Left ventricle myocardium inferior (tissue), 1 donor: ENCODE results near the gene MED27. TPM values are rescaled to one million over a fixed set of nuclear protein-coding genes. Genes with fewer than 3 reads are reported as not detected.

Experiments used
- DNase-seq: peaks from one replicate; pipeline ENCODE4 v3.0.0-alpha.2; 2020
- H3K27ac ChIP-seq: fragments of 200-600 bp; replicated peaks from 2 replicates; pipeline ENCODE4 v1.8.0; 2021
- H3K27me3 ChIP-seq: fragments of 200-600 bp; 2 replicates; pipeline ENCODE4 v1.8.0; 2021; ENCODE audit warnings: low read depth
- H3K36me3 ChIP-seq: fragments of 200-600 bp; 2 replicates; pipeline ENCODE4 v1.8.0; 2021
- H3K4me1 ChIP-seq: fragments of 200-600 bp; 2 replicates; pipeline ENCODE4 v1.8.0; 2021
- H3K4me3 ChIP-seq: fragments of 200-600 bp; 2 replicates; pipeline ENCODE4 v1.8.0; 2021; ENCODE audit warnings: mild to moderate bottlenecking, moderate library complexity
- H3K9me3 ChIP-seq: fragments of 200-600 bp; replicated peaks from 2 replicates; pipeline ENCODE4 v1.8.0; 2021
- CTCF ChIP-seq: fragments of 200-600 bp; IDR thresholded peaks from 2 replicates; pipeline ENCODE4 v1.8.0; 2021; ENCODE audit warnings: antibody characterized with exemption, mild to moderate bottlenecking, borderline replicate concordance
- intact Hi-C: fragments of 100-400 bp; cut with micrococcal nuclease; formaldehyde crosslinking; loops from one replicate; pipeline ENCODE4 v1.11.0; 2022
- total RNA-seq: library from RNA; stranded (reverse); fragmentation: NEBNext Ultra II Directional; extraction: Animal tissue kit (Norgen Biotek cat#: 25700); gene quantifications from one replicate; pipeline ENCODE4 v1.2.1, GENCODE V29; 2021
- donor health status: DM: no; HTN: yes; CAD: no; lungs with severe emphysema.

MED27 gene
- total RNA-seq, 1 donor from 2014 or later, result 16.3 TPM

DNA sequence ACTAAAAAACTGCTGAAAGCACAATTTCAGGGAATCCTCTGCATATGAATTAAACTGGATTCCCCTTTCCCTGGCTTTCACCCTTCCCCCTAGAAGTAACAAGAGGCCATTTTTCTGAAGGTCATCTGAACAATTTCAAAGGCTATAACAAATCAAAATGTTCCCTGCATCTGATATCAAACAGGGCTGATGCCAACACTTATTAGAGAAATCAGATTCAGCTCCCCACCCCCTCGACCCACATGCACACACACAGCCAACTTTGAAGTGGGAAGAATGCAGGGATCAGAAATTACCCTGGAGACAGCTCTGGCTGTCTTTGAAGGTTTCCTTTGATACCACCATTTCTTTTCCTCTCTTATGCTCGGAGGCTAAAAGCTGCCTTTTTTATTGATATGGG lies 190.7 kb downstream of the MED27 start:
- peaks cover 89% of the 10 kb centered on the region for H3K4me1 ChIP-seq
- no peak for TF ChIP-seq CTCF
- H3K27ac ChIP-seq, result peak overlapping the region; percentile 88
- no peaks in the 10 kb centered on the region for H3K9me3 ChIP-seq
- no peaks in the 10 kb centered on the region for H3K36me3 ChIP-seq
- intact Hi-C loops, result no loop called here
- H3K27me3 ChIP-seq, result no peaks in the 10 kb centered on the region
- no peak for DNase-seq
- no peak overlapping the region for H3K4me3 ChIP-seq

DNA sequence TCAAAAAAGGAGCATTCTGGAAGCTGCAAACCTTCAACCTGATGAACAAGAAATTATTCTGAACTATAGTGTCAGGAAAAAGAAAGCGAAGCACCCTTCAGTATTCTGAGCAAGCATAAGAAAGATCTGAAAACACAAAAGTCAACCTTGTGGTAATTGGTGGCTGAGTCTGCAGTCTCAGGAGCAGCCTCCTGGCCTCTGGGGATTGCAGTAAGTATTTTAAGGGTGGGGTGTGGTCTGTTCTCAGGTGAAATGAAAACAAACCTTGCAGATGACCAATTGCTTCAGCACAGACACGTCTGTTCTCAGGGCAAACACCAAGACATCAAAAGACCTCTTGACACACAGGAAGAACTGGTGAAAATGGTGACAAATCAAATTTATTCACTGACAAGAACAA lies 192.0 kb downstream of the MED27 start:
- intact Hi-C loops, result no loop called here
- DNase-seq, result no peak
- TF ChIP-seq CTCF, result no peak
- peaks cover 82% of the 10 kb centered on the region for H3K4me1 ChIP-seq
- H3K36me3 ChIP-seq, result no peaks in the 10 kb centered on the region
- no peaks in the 10 kb centered on the region for H3K9me3 ChIP-seq
- H3K27ac ChIP-seq, result no peak overlapping the region
- H3K27me3 ChIP-seq, result no peaks in the 10 kb centered on the region
- no peak overlapping the region for H3K4me3 ChIP-seq

GRCh38 chr9:131886826-131887225 lies 192.8 kb downstream of the MED27 start:
- TF ChIP-seq CTCF, result no peak
- H3K9me3 ChIP-seq, result no peaks in the 10 kb centered on the region
- no peak overlapping the region for H3K27ac ChIP-seq
- peaks cover 73% of the 10 kb centered on the region for H3K4me1 ChIP-seq
- DNase-seq, result no peak
- H3K4me3 ChIP-seq, result no peak overlapping the region
- no peaks in the 10 kb centered on the region for H3K36me3 ChIP-seq
- intact Hi-C loops, result no loop called here
- H3K27me3 ChIP-seq, result no peaks in the 10 kb centered on the region

DNA sequence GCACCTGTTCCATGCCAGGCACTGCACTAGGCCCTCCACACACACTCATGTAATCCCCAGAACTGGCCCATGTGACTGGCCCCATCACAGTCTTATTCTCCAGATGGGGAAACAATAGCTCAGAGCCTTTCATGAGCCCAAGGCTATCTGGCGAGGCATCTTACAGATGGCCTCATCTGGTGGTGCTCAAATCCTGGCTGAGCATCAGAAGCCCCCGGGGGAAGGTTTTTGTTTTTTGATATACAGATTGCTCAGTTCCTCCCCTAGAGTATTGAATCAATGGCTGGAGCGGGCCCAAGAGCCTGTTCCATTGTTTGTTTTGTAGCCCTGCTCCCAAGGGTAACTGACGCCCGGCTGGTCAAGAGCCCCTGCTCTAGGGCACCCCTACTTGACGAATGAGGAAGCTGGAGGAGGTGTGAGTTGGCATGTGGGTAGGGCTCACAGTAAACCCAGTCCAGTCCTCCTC lies 194.5 kb downstream of the MED27 start:
- Histone ChIP-seq H3K36me3 (no peaks in the 10 kb centered on the region), H3K27me3 (no peaks in the 10 kb centered on the region), H3K4me1 (peaks cover 64% of the 10 kb centered on the region), H3K9me3 (no peaks in the 10 kb centered on the region), H3K27ac (no peak overlapping the region), H3K4me3 (no peak overlapping the region)
- DNase-seq, result no peak
- TF ChIP-seq CTCF, result no peak
- intact Hi-C loops, result no loop called here

DNA sequence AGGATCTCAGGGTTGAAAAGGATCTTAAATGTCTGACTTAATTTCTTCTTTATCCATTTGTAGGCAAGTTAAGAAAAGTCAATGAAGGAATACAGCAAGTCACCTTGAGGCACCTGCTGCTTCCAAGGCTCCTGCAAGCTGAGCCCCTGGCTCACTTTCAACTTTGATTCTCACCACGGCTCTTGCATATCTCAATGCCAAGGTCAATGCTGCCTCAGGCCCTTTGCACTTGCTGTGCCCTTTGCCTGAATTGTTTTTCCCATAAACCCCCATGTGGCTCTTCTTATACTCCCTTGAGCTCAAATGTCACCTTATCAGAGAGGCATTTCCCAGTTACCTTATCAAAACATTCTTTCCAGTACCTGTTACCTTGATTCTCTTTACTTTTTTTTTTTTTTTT lies 195.4 kb downstream of the MED27 start:
- peaks cover 4% of the 10 kb centered on the region for H3K36me3 ChIP-seq
- H3K4me3 ChIP-seq, result no peak overlapping the region
- H3K27ac ChIP-seq, result no peak overlapping the region
- no peaks in the 10 kb centered on the region for H3K9me3 ChIP-seq
- no peak for TF ChIP-seq CTCF
- no peaks in the 10 kb centered on the region for H3K27me3 ChIP-seq
- DNase-seq, result no peak
- intact Hi-C loops, result no loop called here
- H3K4me1 ChIP-seq, result peaks cover 54% of the 10 kb centered on the region
